HCT116 (cell line): ENCODE measurements around the gene P2RX5. TPM values are rescaled to one million over a fixed set of nuclear protein-coding genes. Genes with fewer than 3 reads are reported as not detected.

Experiments used
- ATAC-seq: fragments of 200-7000 bp; cut with Tn5 transposase; 2 replicates; pipeline ENCODE4 v1.9.1; 2020; ENCODE audit warnings: mild to moderate bottlenecking, moderate library complexity
- BruUV-seq: library from RNA; stranded (reverse); fragments of 400-500 nt; replicated peaks from 2 replicates; lab custom pipeline; 2021; lab: Mats Ljungman, UMichigan
- CTCF ChIA-PET: fragments of 300-600 bp; sonication (Branson Sonifier 250); formaldehyde crosslinking; loops from one replicate; lab custom pipeline; 2021; ENCODE audit warnings: antibody characterized with exemption; lab: Charles Lee
- POLR2A ChIA-PET: fragments of 300-600, 350-600 bp; sonication (Branson Sonifier 250); formaldehyde crosslinking; loops from one replicate; lab custom pipeline; 2021; ENCODE audit warnings: antibody characterized with exemption; lab: Charles Lee
- RAD21 ChIA-PET, 2 experiments: fragments of 300-600 bp; sonication (Branson Sonifier 250); formaldehyde crosslinking; loops; one replicate each; lab custom pipeline; 2023; ENCODE audit warnings: low total read pairs in 2 of 2; ENCODE audit not compliant: uncharacterized antibody in 2 of 2, unreplicated experiment in 2 of 2, low non-redundant PET in 1 of 2; lab: Charles Lee
- DNase-seq: peaks from one replicate; pipeline ENCODE4 v3.0.0-alpha.2; 2010; ENCODE audit warnings: low read depth, low spot score
- H2AFZ ChIP-seq: fragments of 200-600 bp; shearing (Covaris generic), sonication (generic); 2 replicates; pipeline ENCODE4 v1.6.1; 2017; ENCODE audit warnings: low read depth, mixed run types, mixed read lengths, antibody characterized with exemption, low read length; ENCODE audit not compliant: poor library complexity, severe bottlenecking
- H3K27ac ChIP-seq: 2 replicates; pipeline ENCODE4 v1.5.1; 2012; ENCODE audit warnings: low read depth, low read length
- H3K27me3 ChIP-seq: fragments of 200-600 bp; sonication (generic); 2 replicates; pipeline ENCODE4 v1.6.1; 2016; ENCODE audit warnings: mixed run types, low read length, mixed read lengths; ENCODE audit not compliant: insufficient read depth
- H3K36me3 ChIP-seq, 2 experiments: fragments of 200-500 bp in 1 of 2; fragments of 200-600 bp in 1 of 2; sonication (Bioruptor generic) in 1 of 2; sonication (generic) in 1 of 2; 2 replicates each; pipeline versions ENCODE4 v1.5.1 to v1.6.1; 2014 to 2016; ENCODE audit warnings: low read length in 2 of 2, inconsistent platforms in 1 of 2, mixed read lengths in 1 of 2, mixed run types in 1 of 2; ENCODE audit not compliant: insufficient read depth in 2 of 2, control insufficient read depth in 1 of 2
- H3K4me1 ChIP-seq, 2 experiments: fragments of 200-600 bp in 1 of 2; sonication (generic) in 1 of 2; 2 replicates each; pipeline versions ENCODE4 v1.5.1 to v1.6.1; 2012 to 2017; ENCODE audit warnings: low read length in 2 of 2, inconsistent platforms in 1 of 2, mild to moderate bottlenecking in 1 of 2, mixed read lengths in 1 of 2, mixed run types in 1 of 2, moderate library complexity in 1 of 2; ENCODE audit not compliant: insufficient read depth in 2 of 2, control insufficient read depth in 1 of 2
- H3K4me2 ChIP-seq: fragments of 200-600 bp; sonication (generic); 2 replicates; pipeline ENCODE4 v1.6.1; 2017; ENCODE audit warnings: mixed run types, low read length, mixed read lengths
- H3K4me3 ChIP-seq, 2 experiments: fragments of 200-600 bp in 1 of 2; sonication (generic) in 1 of 2; replicated peaks in 1 of 2; 2 replicates each; pipeline ENCODE4 v1.5.1; 2011 to 2016; ENCODE audit warnings: low read length in 2 of 2, control low read depth in 1 of 2, low read depth in 1 of 2, mild to moderate bottlenecking in 1 of 2, mixed read lengths in 1 of 2, mixed run types in 1 of 2
- H3K79me2 ChIP-seq: fragments of 200-600 bp; sonication (generic); 2 replicates; pipeline ENCODE4 v1.6.1; 2017; ENCODE audit warnings: mild to moderate bottlenecking, mixed run types, low read length, moderate library complexity, mixed read lengths; ENCODE audit not compliant: insufficient read depth
- H3K9ac ChIP-seq: fragments of 200-600 bp; sonication (generic); 2 replicates; pipeline ENCODE4 v1.6.1; 2016; ENCODE audit warnings: low read length, mixed read lengths
- H3K9me2 ChIP-seq: fragments of 200-600 bp; sonication (generic), shearing (Covaris generic); 2 replicates; pipeline ENCODE4 v1.6.1; 2017; ENCODE audit warnings: mixed run types, mild to moderate bottlenecking, moderate library complexity; ENCODE audit not compliant: insufficient read depth
- H3K9me3 ChIP-seq, 2 experiments: fragments of 200-500 bp in 1 of 2; fragments of 200-600 bp in 1 of 2; sonication (Bioruptor generic) in 1 of 2; sonication (generic) in 1 of 2; 2 replicates each; pipeline ENCODE4 v1.6.1; 2014 to 2017; ENCODE audit warnings: low read length in 2 of 2, mixed read lengths in 2 of 2, inconsistent platforms in 1 of 2, low read depth in 1 of 2, mild to moderate bottlenecking in 1 of 2, mixed run types in 1 of 2, moderate library complexity in 1 of 2; ENCODE audit not compliant: control insufficient read depth in 1 of 2, insufficient read depth in 1 of 2
- H4K20me1 ChIP-seq: fragments of 200-600 bp; sonication (generic), shearing (Covaris generic); 2 replicates; pipeline ENCODE4 v1.6.1; 2017; ENCODE audit warnings: mixed run types, mild to moderate bottlenecking, moderate library complexity; ENCODE audit not compliant: insufficient read depth
- CBX3 ChIP-seq: IDR thresholded peaks from 2 replicates; pipeline ENCODE4 v1.6.1; 2012; ENCODE audit warnings: low read depth
- CTCF ChIP-seq, 3 experiments: fragments of 200-600 bp in 1 of 3; sonication (generic) in 1 of 3; IDR thresholded peaks in 2 of 3; conservative IDR thresholded peaks in 1 of 3; 2 replicates each; pipeline ENCODE4 v1.5.1; 2012 to 2017; ENCODE audit warnings: low read depth in 2 of 3, low read length in 2 of 3, antibody characterized with exemption in 1 of 3, borderline replicate concordance in 1 of 3, control low read depth in 1 of 3, mild to moderate bottlenecking in 1 of 3, mixed read lengths in 1 of 3, mixed run types in 1 of 3, moderate library complexity in 1 of 3; ENCODE audit not compliant: insufficient read depth in 1 of 3
- POLR2AphosphoS5 ChIP-seq: IDR thresholded peaks from 2 replicates; pipeline ENCODE4 v1.6.1; 2011; ENCODE audit warnings: mild to moderate bottlenecking, low read depth, low read length, moderate library complexity
- RAD21 ChIP-seq: IDR thresholded peaks from 2 replicates; pipeline ENCODE4 v1.6.1; 2012; ENCODE audit warnings: low read depth, mild to moderate bottlenecking
- TCF7L2 ChIP-seq: IDR thresholded peaks from 2 replicates; pipeline ENCODE4 v1.7.0; 2011; ENCODE audit warnings: borderline replicate concordance, inconsistent platforms; ENCODE audit not compliant: insufficient read depth, insufficient read length; ENCODE audit errors: extremely low read depth
- ZBTB33 ChIP-seq: IDR thresholded peaks from 2 replicates; pipeline ENCODE4 v1.6.1; 2011; ENCODE audit warnings: mild to moderate bottlenecking, low read length, moderate library complexity; ENCODE audit not compliant: insufficient replicate concordance; ENCODE audit errors: extremely low read depth
- ZNF274 ChIP-seq: fragments of 200-500 bp; sonication (Bioruptor generic); IDR thresholded peaks from 2 replicates; pipeline ENCODE4 v1.6.1; 2014; ENCODE audit warnings: mild to moderate bottlenecking, low read depth, low read length, inconsistent platforms
- intact Hi-C: fragments of 100-400 bp; cut with micrococcal nuclease; formaldehyde crosslinking; loops from 2 replicates; pipeline ENCODE4 v1.10.0; 2022
- total RNA-seq: library from RNA; stranded (reverse); gene quantifications from one replicate; pipeline ENCODE4 v1.2.1, GENCODE V29; 2021; ENCODE audit not compliant: unreplicated experiment

The P2RX5 gene
- total RNA-seq, 1 experiment from 2014 or later, result 9.0 TPM

- POLR2A ChIA-PET, result no interaction called here
- DNase-seq, result peak; percentile 53
Observed at GRCh38 chr17:3683054-3683511, 12.9 kb downstream of the P2RX5 start.

More at GRCh38 chr17:3683054-3683511, 12.9 kb downstream of the P2RX5 start:
- Histone ChIP-seq H3K79me2 (no peaks in the 10 kb centered on the region), H3K36me3 (no peaks in the 10 kb centered on the region), H3K9me2 (no peaks in the 10 kb centered on the region), H3K9ac (no peak overlapping the region), H3K27ac (no peak overlapping the region), H3K4me2 (peak overlapping the region; percentile 37), H2AFZ (no peak overlapping the region), H3K4me3 (no peak overlapping the region), H3K4me1 (peaks cover 0 to 10% of the 10 kb centered on the region in 2 experiments; a peak in 3 of 4 replicates), H3K27me3 (no peaks in the 10 kb centered on the region), H4K20me1 (no peaks in the 10 kb centered on the region), H3K9me3 (no peaks in the 10 kb centered on the region)
- CTCF ChIA-PET, result interaction anchor here (0.6 to 1.8 kb wide), 9 partner anchors 9 to 144 kb away, joined by 3 to 11 read pairs (median 6); partner anchors contain the start of genes CTNS, EMC6, HASPIN and P2RX5
- TF ChIP-seq TCF7L2 (no peak), CTCF (IDR thresholded peaks at IDR 0.05 in 2 of 3, conservative IDR thresholded peaks at IDR 0.05 in 1 of 3; ENCODE audit: borderline replicate concordance in 1 of 3, insufficient read depth in 1 of 3, low read depth in 2 of 3, low read length in 2 of 3) (peak; percentile 93 to 98 (median 97)), RAD21 (peak; percentile 68), ZBTB33 (no peak), POLR2AphosphoS5 (no peak), ZNF274 (no peak), CBX3 (no peak)
- peak; percentile 90 for ATAC-seq
- BruUV-seq, result no TSS peak
- intact Hi-C loops, result loop anchor here (2.0 kb wide), 1 partner anchor 144 kb away; no protein-coding TSS in a partner anchor
- RAD21 ChIA-PET, result interaction anchor here in 1 of 2 experiments (0.9 kb wide), 1 partner anchor 41 kb away, joined by 3 read pairs; the partner anchor contains the start of gene HASPIN
